NCI-H345 (cell line): ENCODE results near the gene GINS2.

ENCODE experiments used
- DNase-seq: peaks from one replicate; lab custom pipeline; 2025; lab: John Stamatoyannopoulos, UW

GINS2 gene

GRCh38 chr16:85667261-85667660 is 21.5 kb downstream of the GINS2 start:
- DNase-seq, result no peak

GRCh38 chr16:85665929-85666328 is 22.8 kb downstream of the GINS2 start:
- no peak for DNase-seq

- no peak for DNase-seq
These were observed 23.4 kb downstream of the GINS2 start for GRCh38 chr16:85665373-85665740.

- DNase-seq, result no peak
These were observed 24.0 kb downstream of the GINS2 start for GRCh38 chr16:85664580-85665372.

GRCh38 chr16:85663891-85664321 is 24.8 kb downstream of the GINS2 start:
- DNase-seq, result no peak

- no peak for DNase-seq
These were observed 25.6 kb downstream of the GINS2 start for GRCh38 chr16:85662976-85663830.

- no peak for DNase-seq
These were observed 26.3 kb downstream of the GINS2 start for GRCh38 chr16:85662482-85662812.

- DNase-seq, result no peak
These were observed 26.8 kb downstream of the GINS2 start for GRCh38 chr16:85661740-85662481.

GRCh38 chr16:85660843-85661739 is 27.7 kb downstream of the GINS2 start:
- no peak for DNase-seq

GRCh38 chr16:85659805-85660511 is 28.8 kb downstream of the GINS2 start:
- peak; percentile 23 for DNase-seq

- no peak for DNase-seq
These were observed 29.4 kb downstream of the GINS2 start for GRCh38 chr16:85659336-85659735.

GRCh38 chr16:85658504-85659326 is 30.0 kb downstream of the GINS2 start:
- no peak for DNase-seq

GRCh38 chr16:85657996-85658395 is 30.8 kb downstream of the GINS2 start:
- DNase-seq, result no peak

- DNase-seq, result no peak
These were observed 31.5 kb downstream of the GINS2 start for GRCh38 chr16:85657267-85657650.

GRCh38 chr16:85656351-85657266 is 32.1 kb downstream of the GINS2 start:
- no peak for DNase-seq

GRCh38 chr16:85655216-85656129 is 33.3 kb downstream of the GINS2 start:
- no peak for DNase-seq

GRCh38 chr16:85654251-85655095 is 34.3 kb downstream of the GINS2 start:
- no peak for DNase-seq
